Body of pancreas (tissue), 4 donors: ENCODE data around the gene SLC39A13. TPM values are rescaled to one million over a fixed set of nuclear protein-coding genes. Genes with fewer than 3 reads are reported as not detected.

Source experiments
- ATAC-seq: fragments of 150-250 bp; one replicate; pipeline ENCODE4 v1.9.1; 2016
- DNase-seq, 4 donors: peaks; one replicate each; pipeline ENCODE4 v3.0.0-alpha.2; 2019
- H3K27ac ChIP-seq, 4 donors: fragments of 200-600 bp; sonication (generic); 1 replicate in 3 of 4; 2 replicates in 1 of 4; pipeline versions ENCODE4 v1.5.1 to v1.6.1; 2016 to 2019; ENCODE audit warnings: mild to moderate bottlenecking in 1 of 4, mixed read lengths in 1 of 4, moderate library complexity in 1 of 4
- H3K27me3 ChIP-seq, 2 donors: fragments of 200-600 bp; sonication (generic); one replicate each; pipeline ENCODE4 v1.6.0; 2016; ENCODE audit warnings: mild to moderate bottlenecking in 1 of 2
- H3K36me3 ChIP-seq, 2 donors: fragments of 200-600 bp; sonication (generic); replicated peaks in 1 of 2; 2 replicates each; pipeline ENCODE4 v1.5.1; 2016; ENCODE audit warnings: low read depth in 2 of 2; ENCODE audit not compliant: insufficient read depth in 1 of 2
- H3K4me1 ChIP-seq: fragments of 200-600 bp; sonication (generic); one replicate; pipeline ENCODE4 v1.6.0; 2016
- H3K4me3 ChIP-seq, 2 donors: fragments of 200-600 bp; sonication (generic); 1 replicate in 1 of 2; 2 replicates in 1 of 2; pipeline ENCODE4 v1.5.1; 2016 to 2019
- H3K9me3 ChIP-seq, 3 donors: fragments of 200-600 bp; sonication (generic); 1 replicate in 2 of 3; 2 replicates in 1 of 3; pipeline ENCODE4 v1.5.1; 2016
- CTCF ChIP-seq, 7 experiments: fragments of 450-650 bp in 4 of 7; fragments of 200-600 bp in 3 of 7; sonication (generic) in 3 of 7; IDR thresholded peaks; one replicate each; pipeline ENCODE4 v1.5.1; 2016 to 2019; ENCODE audit warnings: antibody characterized with exemption in 7 of 7
- POLR2A ChIP-seq, 3 donors: fragments of 450-650 bp; IDR thresholded peaks; one replicate each; pipeline ENCODE4 v1.6.1; 2016; ENCODE audit warnings: antibody characterized with exemption in 3 of 3, mild to moderate bottlenecking in 2 of 3
- WGBS, 2 donors: methylation state at CpG; one replicate each; pipeline ENCODE4 v1.1.5; 2017; 5-methylcytosine and 5-hydroxymethylcytosine counted together
- intact Hi-C: fragments of 100-400 bp; cut with DNase I; formaldehyde crosslinking; loops from one replicate; pipeline ENCODE4 v1.15.1; 2023
- total RNA-seq, 2 donors: library from RNA; depleted of rRNA; stranded (reverse); fragments of >200 nt; gene quantifications; one replicate each; pipeline ENCODE4 v1.1.0, GENCODE V29; 2016

Gene SLC39A13
- total RNA-seq, 2 donors from 2014 or later = 54.7 TPM

GRCh38 chr11:47361419-47361818 is 47.0 kb upstream of the SLC39A13 start:
- 78 to 80% methylated on average over 13 of the region's 13 CpGs for WGBS, 2 donors
- Histone ChIP-seq H3K27ac (no peak overlapping the region), H3K36me3 (no peaks in the 10 kb centered on the region), H3K27me3 (no peaks in the 10 kb centered on the region), H3K4me1 (no peaks in the 10 kb centered on the region), H3K9me3 (no peaks in the 10 kb centered on the region), H3K4me3 (no peak overlapping the region)
- no peak for ATAC-seq
- DNase-seq = no peak
- TF ChIP-seq POLR2A (IDR thresholded peaks at IDR 0.05) (no peak), CTCF (IDR thresholded peaks at IDR 0.05) (no peak)
- intact Hi-C loops = no loop called here

- DNase-seq = no peak
- Histone ChIP-seq H3K9me3 (no peaks in the 10 kb centered on the region), H3K4me3 (no peak overlapping the region), H3K27me3 (no peaks in the 10 kb centered on the region), H3K36me3 (no peaks in the 10 kb centered on the region), H3K4me1 (no peaks in the 10 kb centered on the region), H3K27ac (no peak overlapping the region)
- 57% methylated on average over 1 of the region's 1 CpG for WGBS, 2 donors
- TF ChIP-seq POLR2A (IDR thresholded peaks at IDR 0.05) (no peak), CTCF (IDR thresholded peaks at IDR 0.05) (no peak)
- intact Hi-C loops = no loop called here
- no peak for ATAC-seq
These were observed 42.3 kb upstream of the SLC39A13 start for GRCh38 chr11:47366020-47366490.

GRCh38 chr11:47369676-47370075 is 38.7 kb upstream of the SLC39A13 start:
- intact Hi-C loops = no loop called here
- DNase-seq (no peak), ATAC-seq (no peak)
- no peaks in the 10 kb centered on the region for H3K4me1 ChIP-seq
- 38 to 39% methylated on average over 3 of the region's 3 CpGs for WGBS, 2 donors
- H3K36me3 ChIP-seq = no peaks in the 10 kb centered on the region
- TF ChIP-seq CTCF (IDR thresholded peaks at IDR 0.05) (no peak), POLR2A (IDR thresholded peaks at IDR 0.05) (no peak)
- no peak overlapping the region for H3K27ac ChIP-seq
- no peaks in the 10 kb centered on the region for H3K9me3 ChIP-seq
- no peak overlapping the region for H3K4me3 ChIP-seq
- H3K27me3 ChIP-seq = no peaks in the 10 kb centered on the region

GRCh38 chr11:47372422-47372821 is 36.0 kb upstream of the SLC39A13 start:
- no peaks in the 10 kb centered on the region for H3K27me3 ChIP-seq
- no peak overlapping the region for H3K4me3 ChIP-seq
- H3K27ac ChIP-seq = no peak overlapping the region
- TF ChIP-seq POLR2A (IDR thresholded peaks at IDR 0.05) = no peak
- DNase-seq (no peak), ATAC-seq (no peak)
- H3K4me1 ChIP-seq = no peaks in the 10 kb centered on the region
- WGBS, 2 donors = 65 to 69% methylated on average over 7 of the region's 7 CpGs
- H3K9me3 ChIP-seq = no peaks in the 10 kb centered on the region
- no peaks in the 10 kb centered on the region for H3K36me3 ChIP-seq
- intact Hi-C loops = no loop called here

- Histone ChIP-seq H3K27ac (no peak overlapping the region), H3K4me3 (no peak overlapping the region), H3K4me1 (no peaks in the 10 kb centered on the region), H3K36me3 (no peaks in the 10 kb centered on the region), H3K27me3 (no peaks in the 10 kb centered on the region), H3K9me3 (no peaks in the 10 kb centered on the region)
- DNase-seq (peak; percentile 81 to 89 (median 83)), ATAC-seq (peak; percentile 89)
- WGBS, 2 donors = 42 to 46% methylated on average over 7 to 19 of the region's 19 CpGs
- intact Hi-C loops = no loop called here
- TF ChIP-seq POLR2A (IDR thresholded peaks at IDR 0.05) = no peak
- TF ChIP-seq CTCF (IDR thresholded peaks at IDR 0.05) = peak; percentile 87 to 91 (median 88)
These were observed 34.3 kb upstream of the SLC39A13 start for GRCh38 chr11:47373876-47374719.
